HG03442 (cell line): ENCODE measurements around the gene ZSCAN22.
"Not testable (repeated sequence)": the region's sequence is repeated elsewhere in the genome, so short reads cannot be mapped to it uniquely, and the experiment has no call there.

ENCODE experiments used
- ATAC-seq: cut with Tn5 transposase; IDR thresholded peaks from one replicate; pipeline ENCODE4 v1.9.1; 2021; ENCODE audit warnings: mild to moderate bottlenecking, moderate library complexity; ENCODE audit not compliant: unreplicated experiment

Gene ZSCAN22

DNA sequence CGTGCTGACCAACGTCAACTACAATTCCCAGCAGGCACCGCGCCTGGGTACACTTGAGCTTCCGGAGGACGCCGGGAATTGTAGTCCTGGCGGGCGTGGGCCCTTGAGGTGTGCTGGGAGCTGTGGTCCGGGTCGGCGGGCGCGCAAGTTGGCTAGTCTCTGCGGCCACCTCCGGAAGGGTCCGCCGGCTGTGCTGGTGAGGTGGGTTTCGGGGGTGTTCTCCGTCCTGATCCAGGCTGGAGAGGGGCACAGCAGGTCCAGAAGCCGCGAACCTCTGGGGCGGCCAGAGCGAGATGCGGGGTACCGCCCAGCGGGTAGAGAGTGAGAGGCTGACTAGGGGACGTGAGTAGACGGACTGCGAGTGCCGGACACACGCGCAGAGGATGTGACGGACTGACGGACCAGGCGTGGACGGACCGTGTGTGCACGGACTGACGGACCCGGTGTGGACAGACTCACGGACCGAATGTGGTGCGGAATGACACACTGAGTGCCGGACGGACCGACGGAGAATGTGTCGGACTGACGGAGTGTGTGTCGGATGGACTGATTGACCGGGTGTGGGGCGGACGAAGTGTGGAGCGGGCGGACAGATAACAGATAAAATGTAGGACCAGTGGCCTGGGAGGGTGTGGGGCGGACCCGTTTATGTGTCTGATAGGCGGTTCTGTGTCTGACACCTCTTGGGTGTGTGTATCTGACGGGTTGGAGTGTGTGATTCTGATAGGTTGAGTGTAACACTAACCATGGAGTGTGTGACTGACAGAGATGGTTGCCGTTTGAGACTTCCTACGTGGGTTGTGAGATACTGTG, at the start of gene ZSCAN22:
ZSCAN22 (plus strand) TSS at position 81 of the 813 bp plus-strand sequence. CDS start 7,809 bp downstream, outside the sequence.
- peak; percentile 79 for ATAC-seq

DNA sequence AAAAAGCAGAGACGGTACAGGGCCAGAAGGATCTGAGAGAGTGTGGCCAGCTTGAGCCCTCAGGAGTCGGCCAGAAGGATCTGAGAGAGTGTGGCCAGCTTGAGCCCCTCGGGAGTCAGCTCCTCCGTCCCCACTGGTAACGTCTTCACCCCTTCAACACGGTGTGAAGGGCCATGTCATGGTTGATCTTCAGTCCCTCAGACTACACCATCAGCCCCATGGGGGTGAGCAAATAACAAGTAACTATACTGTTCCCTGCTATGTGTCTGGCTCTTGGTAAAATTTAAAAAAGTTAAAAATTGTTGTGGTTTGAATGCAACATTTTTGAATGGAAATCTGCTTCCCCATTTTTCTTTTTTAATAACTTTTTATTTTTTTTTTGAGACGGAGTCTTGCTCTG, 49.6 kb upstream of the ZSCAN22 start:
- no peak for ATAC-seq

DNA sequence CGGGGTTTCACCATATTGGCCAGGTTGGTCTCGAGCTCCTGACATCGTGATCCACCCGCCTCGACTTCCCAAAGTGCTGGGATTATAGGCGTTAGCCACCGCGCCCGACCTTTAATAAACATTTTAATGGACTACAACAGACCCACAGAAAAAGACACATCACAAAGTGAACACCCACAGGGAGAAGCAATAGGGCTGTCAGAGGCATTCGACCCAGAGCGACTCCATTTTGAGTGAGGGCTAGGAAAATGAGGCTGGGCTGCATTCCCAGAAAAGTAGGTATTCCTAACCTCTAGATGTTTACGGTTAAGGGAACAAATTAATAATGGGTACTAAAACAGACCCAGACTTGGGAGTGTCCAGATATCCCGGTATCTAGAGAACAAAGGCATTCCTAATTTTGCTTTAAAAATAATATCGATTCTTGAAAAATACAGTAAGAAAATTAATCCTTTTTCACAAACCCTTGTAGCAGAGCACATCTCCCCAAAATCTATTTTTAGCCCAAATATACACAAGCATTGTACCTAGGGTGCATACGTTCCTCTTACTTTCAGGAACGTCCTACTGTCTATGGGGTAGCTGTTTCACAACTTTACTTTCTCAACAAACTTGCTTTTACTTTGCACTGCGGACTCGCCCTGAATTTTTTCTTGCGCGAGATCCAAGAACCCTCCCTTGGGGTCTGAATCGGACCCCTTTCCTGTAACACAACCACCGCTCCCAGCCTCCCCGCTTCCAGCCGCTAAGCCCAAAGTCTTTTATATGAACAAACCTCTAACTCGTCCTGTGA, 48.9 kb upstream of the ZSCAN22 start:
- no peak for ATAC-seq

DNA sequence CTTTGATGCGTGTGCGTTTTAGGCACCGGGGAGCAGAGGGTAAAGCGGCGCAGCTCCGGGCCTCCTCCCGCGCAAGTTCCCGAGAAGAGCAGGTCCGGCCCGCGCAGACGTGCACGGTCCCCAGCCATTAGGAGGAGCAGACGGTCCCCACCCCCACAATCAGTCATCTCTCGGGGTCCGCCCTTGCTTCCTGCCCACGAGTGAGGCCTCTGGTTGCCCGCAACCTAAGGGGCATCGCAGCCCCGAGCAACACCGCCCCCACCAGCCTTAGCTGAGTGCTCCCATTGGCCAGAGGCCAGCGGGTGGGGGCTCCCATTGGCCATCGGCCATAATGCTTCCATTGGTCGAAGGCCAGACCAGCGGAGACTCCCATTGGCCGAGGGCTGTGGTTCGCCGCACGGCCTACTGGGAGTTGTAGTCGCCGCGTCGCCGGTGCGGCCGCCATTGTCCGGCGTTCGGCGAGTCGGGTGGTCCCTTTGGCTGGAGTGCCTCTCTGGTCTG, 48.2 kb upstream of the ZSCAN22 start, which contains the start of gene ZNF8:
ZNF8 (plus strand) TSS at position 415 of the 501 bp plus-strand sequence. CDS start 127 bp downstream, outside the sequence.
- peak; percentile 93 for ATAC-seq

DNA sequence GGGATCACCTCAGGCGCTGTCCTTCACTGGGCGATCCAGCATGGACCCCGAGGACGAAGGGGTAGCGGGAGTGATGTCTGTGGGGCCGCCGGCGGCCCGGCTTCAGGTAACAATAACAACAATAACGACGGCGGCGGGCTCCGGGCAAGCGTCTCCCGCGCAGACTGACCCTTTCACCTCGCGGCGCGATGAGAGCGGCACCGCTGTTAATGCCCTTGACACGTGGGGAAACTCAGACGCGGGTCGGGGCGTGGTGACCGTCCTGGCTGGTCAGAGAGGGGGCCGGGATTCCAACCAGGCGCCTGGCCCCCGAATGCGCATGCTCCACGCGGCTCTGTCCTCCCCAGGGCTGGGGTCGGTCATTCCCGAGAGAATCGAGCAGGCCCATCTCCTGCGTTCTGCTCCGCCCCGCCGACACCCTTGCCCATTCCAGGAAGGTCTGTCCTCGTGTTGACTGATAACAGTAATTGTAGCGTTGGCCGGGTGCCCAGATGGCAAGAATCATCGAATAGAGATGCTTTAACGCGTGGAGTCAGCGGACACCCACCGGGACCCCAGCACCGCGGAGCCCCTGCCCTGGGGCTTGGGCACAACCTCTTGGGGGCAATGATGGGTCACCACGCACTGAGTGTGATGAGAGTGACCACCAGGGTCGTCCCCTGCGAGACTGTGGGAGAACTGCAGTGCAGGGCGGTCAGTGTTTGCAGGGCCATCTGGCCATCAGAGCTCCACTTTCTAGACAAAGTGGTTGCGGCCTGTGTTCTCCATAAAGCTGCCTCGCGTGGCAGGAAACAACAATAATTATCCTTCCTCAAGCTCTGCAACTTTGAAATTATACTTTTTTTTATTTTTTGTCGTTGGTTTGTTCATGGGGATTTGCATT, 47.5 kb upstream of the ZSCAN22 start:
- peak; percentile 25 for ATAC-seq

DNA sequence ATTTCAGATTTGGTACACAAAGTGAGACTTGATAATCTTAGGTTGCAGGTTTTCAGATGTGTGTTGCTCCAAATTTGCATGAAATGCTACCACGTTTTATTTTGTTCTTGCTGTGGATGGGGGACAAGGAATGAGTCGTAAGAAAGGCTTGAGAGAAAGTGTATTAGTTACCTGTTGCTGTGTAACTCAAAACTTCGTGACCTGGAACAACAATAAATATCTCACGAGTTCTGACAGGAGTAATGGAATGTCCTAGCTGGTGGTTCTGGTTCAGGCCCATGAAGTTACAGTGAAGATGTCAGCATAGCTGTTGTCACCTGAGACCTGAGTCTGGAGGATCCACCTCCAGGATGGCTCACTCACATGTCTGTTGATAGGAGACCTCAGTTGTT, 46.9 kb upstream of the ZSCAN22 start:
- no peak for ATAC-seq

DNA sequence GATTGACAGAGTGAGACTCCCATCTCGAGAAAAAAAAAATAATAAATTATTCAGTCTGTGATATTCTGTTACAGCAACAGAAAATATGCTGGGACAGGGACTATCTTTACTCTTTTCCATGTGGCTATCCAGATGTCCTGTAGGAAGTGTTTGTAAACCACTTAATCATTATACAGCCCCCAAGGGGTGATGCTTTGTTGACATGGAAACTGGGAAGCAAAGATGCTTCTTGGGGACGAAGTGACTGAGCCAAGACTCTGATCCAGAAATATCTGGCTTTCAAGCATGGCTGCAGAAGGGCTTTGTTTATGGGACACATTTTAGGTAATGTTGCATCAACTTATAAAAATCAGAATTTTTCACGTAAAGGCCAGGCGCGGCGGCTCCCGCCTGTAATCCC, 42.6 kb upstream of the ZSCAN22 start:
- no peak for ATAC-seq

DNA sequence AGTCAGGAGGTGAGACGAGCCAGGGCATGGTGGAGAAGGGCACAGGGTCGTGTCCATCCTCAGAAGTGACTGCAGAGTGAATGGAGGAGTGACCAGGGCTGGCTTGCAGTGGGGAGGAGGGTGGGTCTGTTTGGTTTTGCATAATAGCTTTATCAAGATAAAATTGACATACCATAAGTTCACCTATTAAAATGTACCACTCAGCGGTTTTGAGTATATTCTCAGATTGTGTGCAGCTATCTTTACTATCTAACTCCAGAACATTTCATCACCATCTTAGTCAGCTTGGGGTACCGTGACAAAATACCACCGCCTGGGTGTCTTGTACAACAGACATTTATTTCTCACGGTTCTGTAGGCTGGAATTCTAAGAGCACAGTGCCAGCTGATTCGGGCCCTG, 34.9 kb upstream of the ZSCAN22 start:
- ATAC-seq, result no peak

DNA sequence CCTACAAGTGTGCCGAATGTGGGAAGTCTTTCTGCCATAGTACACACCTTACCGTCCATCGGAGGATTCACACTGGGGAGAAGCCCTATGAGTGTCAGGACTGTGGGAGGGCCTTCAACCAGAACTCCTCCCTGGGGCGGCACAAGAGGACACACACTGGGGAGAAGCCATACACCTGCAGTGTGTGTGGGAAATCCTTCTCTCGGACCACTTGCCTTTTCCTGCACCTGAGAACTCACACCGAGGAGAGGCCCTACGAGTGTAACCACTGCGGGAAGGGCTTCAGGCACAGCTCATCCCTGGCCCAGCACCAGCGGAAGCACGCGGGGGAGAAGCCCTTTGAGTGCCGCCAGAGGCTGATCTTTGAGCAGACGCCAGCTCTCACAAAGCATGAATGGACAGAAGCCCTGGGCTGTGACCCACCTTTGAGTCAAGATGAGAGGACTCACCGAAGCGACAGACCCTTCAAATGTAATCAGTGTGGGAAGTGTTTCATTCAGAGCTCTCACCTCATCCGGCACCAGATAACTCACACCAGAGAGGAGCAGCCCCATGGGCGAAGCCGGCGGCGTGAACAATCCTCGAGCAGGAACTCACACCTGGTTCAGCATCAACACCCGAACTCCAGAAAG, 31.9 kb upstream of the ZSCAN22 start:
- ATAC-seq, result no peak

DNA sequence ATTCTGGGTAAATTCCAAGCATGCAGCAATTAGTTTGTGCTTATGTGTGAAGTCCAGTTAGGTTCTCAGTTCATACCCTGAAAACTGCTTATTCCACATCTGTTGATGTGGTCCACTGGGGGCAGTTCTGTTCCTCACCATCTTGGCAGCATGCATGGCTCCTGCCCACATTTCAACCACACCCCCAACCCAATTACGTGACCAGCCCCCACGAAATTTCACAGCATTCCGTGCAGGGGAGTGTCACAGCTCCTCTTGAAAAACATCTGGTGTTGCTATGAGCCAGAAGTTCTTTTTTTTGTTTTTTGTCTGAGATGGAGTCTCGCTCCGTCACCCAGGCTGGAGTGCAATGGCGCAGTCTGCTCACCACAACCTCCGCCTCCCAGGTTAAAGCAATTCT, 30.7 kb upstream of the ZSCAN22 start:
- ATAC-seq, result no peak

DNA sequence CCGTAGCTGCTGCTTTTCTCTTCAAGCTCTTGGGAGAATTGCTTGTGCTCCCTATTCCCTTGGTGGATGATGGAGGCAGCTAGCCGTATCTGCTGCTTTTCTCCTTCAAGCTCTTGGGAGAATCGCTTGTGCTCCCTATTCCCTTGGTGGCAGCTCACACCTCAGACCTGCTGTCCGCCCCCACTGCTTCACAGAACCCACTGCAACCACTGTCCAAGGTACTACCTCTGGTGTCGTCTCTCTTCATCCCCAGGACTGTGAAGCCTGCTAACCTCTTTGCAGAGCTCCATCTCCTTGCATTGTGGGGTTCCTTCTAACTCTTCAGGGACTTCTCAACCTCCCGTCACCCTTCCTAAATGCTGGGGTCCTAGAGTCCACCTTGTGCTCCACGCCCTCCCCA, 26.2 kb upstream of the ZSCAN22 start:
- no peak for ATAC-seq

DNA sequence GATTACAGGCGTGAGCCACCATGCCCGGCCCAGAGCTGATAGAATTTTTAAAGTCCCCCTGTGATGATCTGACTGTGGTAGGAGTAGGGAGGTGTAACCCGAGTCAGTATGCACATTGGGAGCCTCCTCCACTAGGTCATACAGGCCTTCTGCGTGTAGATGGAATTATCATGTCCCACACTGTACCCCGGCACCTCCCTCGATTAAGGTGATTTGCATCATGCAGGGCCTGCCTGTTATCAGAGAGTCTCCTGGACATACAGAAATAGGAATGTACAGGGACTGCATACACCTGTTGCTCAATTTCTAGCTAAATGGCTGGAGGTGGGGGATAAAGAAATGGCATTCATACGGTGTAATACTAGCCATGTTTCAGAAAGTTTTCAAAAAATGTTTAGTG, 22.5 kb upstream of the ZSCAN22 start:
- no peak for ATAC-seq

DNA sequence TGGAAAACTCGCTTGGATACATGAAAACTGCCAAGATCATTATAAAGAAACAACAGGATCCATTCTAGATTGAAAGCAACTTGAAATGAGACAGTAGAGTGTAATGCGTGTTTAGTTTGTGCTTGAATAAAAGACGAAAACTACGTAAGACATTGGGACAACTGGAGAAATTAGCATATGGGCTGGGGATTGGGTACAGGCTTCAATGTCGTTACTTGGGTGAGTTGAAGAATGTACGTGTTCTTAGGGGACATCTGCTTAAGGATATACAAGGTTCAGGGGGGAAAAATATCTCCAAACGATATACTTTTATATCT, 22.1 kb upstream of the ZSCAN22 start:
- no peak for ATAC-seq

DNA sequence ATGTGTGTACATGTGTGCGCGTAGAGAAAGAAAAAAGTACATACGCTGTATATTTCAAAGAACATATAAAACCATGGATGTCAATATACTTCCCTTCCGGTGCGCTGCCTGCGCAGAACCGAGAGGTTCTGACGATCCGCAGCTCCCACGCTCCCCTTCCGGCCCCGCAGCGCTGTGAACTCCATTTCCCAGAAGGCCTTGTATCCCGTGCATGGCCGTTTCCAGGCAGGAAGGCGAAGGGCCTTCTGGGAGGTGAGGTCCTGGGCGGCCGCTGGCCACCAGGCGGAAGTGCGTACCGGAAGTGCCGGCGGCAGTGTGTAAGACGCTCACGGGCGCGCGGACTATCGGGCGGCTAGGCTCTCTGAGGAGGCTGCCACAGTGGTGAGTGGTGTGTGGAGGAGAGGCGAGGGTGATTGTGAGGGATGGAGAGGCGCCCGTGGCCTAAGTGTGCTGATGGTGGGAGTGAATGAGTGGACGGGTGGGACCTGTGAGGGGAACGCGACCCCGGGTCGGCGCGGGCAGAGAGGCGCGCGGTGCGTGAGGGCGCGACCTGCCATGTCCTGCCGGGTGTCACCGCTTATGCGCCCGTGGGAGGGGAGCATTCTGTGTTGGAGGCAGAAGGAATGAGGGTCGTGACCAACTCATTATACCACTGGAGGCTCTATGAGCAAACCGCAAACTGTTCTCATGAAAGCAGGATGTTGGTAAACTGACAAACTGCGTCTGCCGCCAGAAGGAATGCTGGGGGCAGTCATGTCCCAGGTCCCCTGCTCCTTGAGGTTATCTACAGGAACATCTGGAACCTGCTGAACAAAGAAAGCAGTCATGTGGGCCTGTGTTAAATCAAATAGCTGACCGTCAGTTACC, 21.5 kb upstream of the ZSCAN22 start, which contains the start of gene ERVK3-1:
ERVK3-1 (plus strand) TSS at position 313 of the 867 bp plus-strand sequence. CDS start 6,792 bp downstream, outside the sequence.
- ATAC-seq, result peak; percentile 92

DNA sequence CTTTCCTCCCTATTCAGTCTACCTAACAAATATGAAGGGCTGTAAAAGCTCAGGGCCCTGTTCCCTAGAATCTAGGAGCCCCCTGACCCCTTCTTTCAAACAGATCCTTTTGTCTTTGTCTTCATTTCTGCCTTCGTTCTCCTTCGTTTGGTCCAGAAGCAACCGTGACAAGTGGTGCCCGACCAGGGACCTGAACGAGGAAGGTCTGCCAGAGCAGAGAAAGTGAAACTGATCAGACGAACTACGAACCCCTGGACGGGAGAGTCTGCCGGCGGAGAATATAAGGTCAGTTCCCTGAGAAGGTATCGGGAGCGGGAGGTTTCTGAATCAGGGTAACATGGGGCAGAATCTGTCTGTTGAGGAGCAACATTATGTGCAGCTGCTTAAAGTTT, 20.9 kb upstream of the ZSCAN22 start:
- no peak for ATAC-seq

DNA sequence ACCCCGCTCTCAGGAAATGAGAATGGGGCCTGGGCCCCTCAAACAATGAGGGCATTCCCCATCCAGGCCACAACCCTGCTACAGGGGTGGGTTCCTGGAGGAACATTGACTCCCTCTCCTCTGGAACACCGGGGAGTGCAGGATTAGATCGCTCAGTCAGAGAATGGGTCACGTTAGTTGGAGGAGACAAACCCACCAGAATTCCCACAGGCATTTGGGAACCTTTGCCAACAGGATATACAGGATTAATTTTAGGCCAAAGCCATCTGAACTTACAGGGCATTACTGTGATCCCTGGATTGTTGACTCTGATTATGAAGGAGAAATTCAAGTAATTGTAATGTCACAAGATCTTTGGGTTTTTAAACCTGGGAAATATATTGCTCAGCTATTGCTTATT, 19.1 kb upstream of the ZSCAN22 start:
- ATAC-seq, result no peak

DNA sequence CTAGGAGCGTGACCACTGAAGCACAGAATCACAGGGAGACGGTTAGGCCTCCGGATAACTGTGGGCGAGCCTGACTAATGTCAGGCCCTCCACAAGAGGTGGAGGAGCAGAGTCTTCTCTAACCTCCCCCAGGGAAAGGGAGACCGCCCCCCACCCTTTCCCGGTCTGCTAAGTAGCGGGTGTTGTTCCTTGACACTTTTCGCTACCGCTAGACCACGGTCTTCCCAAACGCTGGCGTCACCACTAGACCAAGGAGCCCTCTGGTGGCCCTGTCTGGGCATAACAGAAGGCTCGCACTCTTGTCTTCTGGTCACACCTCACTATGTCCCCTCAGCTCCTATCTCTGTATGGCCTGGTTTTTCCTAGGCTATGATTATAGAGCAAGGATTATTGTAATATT, 16.1 kb upstream of the ZSCAN22 start:
- ATAC-seq, result not testable (repeated sequence)

DNA sequence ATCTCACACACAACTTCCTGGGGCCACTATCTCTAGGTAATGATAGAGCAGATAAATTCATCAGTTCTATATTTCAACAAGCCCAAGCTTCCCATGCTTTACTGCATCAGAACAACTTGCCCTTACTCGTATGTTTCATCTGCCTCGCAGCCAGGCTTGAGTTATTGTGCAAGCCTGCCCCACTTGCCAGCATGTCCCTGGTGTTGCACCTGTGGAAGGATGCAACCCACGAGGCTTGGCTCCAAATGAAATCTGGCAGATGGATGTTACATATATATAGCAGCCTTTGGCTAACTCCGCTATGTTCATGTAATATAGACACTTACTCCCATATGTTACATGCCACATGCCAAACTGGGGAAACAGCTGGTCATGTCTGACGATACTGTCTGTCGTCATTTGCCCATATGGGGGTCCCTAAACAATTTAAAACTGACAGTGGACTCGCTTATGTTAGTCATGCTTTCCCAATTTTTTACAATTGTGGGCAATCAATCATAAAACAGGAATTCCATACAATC, 15.4 kb upstream of the ZSCAN22 start:
- ATAC-seq, result no peak

DNA sequence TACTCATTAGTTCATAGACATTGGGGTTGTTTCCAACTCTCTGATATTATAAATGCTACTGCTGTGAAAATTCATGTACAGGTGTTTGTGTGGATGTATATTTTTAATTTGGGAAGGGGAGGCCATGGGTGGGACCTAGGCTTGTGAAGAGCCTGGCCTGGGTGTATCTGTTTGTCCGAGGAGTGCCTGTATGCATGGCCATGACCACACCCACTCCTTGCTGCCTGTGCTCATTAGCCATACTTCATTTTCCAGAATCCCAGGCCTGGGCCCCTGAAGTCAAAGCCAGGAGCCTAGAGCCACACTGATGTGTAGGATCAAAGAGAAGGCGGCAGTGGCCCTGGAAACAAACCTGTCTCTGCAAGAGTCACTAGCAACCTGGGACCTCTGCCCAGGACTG, 11.2 kb upstream of the ZSCAN22 start:
- no peak for ATAC-seq
